Gastrocnemius medialis (tissue), 4 donors: Measurements from ENCODE around the gene NRDC. TPM values are rescaled to one million over a fixed set of nuclear protein-coding genes. Genes with fewer than 3 reads are reported as not detected.

Experiments used
- ATAC-seq, 2 donors: fragments of 150-250 bp; one replicate each; pipeline ENCODE4 v1.9.1; 2016
- DNase-seq, 2 donors: peaks; one replicate each; pipeline ENCODE4 v3.0.0-alpha.2; 2019
- H3K27ac ChIP-seq, 4 donors: fragments of 200-600 bp; sonication (generic); 1 replicate in 1 of 4; 2 replicates in 3 of 4; pipeline ENCODE4 v1.5.1; 2016 to 2018; ENCODE audit warnings: mild to moderate bottlenecking in 2 of 4, moderate library complexity in 1 of 4
- H3K27me3 ChIP-seq, 3 donors: fragments of 200-600 bp; sonication (generic) in 2 of 3; 1 replicate in 1 of 3; 2 replicates in 2 of 3; pipeline versions ENCODE4 v1.5.1 to v1.6.0; 2016 to 2019; ENCODE audit warnings: mild to moderate bottlenecking in 1 of 3, moderate library complexity in 1 of 3
- H3K36me3 ChIP-seq, 2 donors: fragments of 200-600 bp; sonication (generic) in 1 of 2; one replicate each; pipeline ENCODE4 v1.5.1; 2017 to 2018
- H3K4me1 ChIP-seq, 2 donors: fragments of 200-600 bp; sonication (generic) in 1 of 2; one replicate each; pipeline ENCODE4 v1.5.1; 2016 to 2017; ENCODE audit warnings: mild to moderate bottlenecking in 2 of 2
- H3K4me3 ChIP-seq, 4 donors: fragments of 200-600 bp; sonication (generic) in 3 of 4; 1 replicate in 1 of 4; 2 replicates in 3 of 4; pipeline ENCODE4 v1.5.1; 2016 to 2019; ENCODE audit warnings: mild to moderate bottlenecking in 2 of 4
- H3K9me3 ChIP-seq, 3 donors: fragments of 200-600 bp; sonication (generic) in 2 of 3; 1 replicate in 1 of 3; 2 replicates in 2 of 3; pipeline ENCODE4 v1.5.1; 2016 to 2019
- CTCF ChIP-seq, 5 experiments: fragments of 450-650 bp in 3 of 5; fragments of 200-600 bp in 2 of 5; sonication (generic) in 2 of 5; IDR thresholded peaks in 4 of 5; conservative IDR thresholded peaks in 1 of 5; 1 replicate in 4 of 5; 2 replicates in 1 of 5; pipeline ENCODE4 v1.5.1; 2016 to 2019; ENCODE audit warnings: antibody characterized with exemption in 5 of 5, mild to moderate bottlenecking in 3 of 5, moderate library complexity in 3 of 5
- POLR2A ChIP-seq, 2 donors: fragments of 450-650 bp; IDR thresholded peaks; one replicate each; pipeline ENCODE4 v1.6.1; 2017; ENCODE audit warnings: antibody characterized with exemption in 2 of 2, mild to moderate bottlenecking in 2 of 2, moderate library complexity in 2 of 2
- in situ Hi-C, 4 donors: fragments of 200-750 bp; cut with MboI; loops; one replicate each; pipeline versions ENCODE4 v1.15.0 to v1.8.0; 2017; ENCODE audit warnings: low sequenced_read_pairs in 4 of 4
- intact Hi-C: fragments of 100-400 bp; cut with DNase I; formaldehyde crosslinking; loops from one replicate; pipeline ENCODE4 v1.15.1; 2023; ENCODE audit warnings: low total_unique reads
- total RNA-seq, 4 donors: library from RNA; depleted of rRNA; stranded (reverse); fragments of >200 nt; gene quantifications; one replicate each; pipeline versions ENCODE4 v1.1.0 to v1.2.3, GENCODE V29; 2016

NRDC gene
- total RNA-seq, 4 donors from 2014 or later: 180 to 270 (median 239) TPM

- Histone ChIP-seq H3K4me1 (peaks cover 37 to 52% of the 10 kb centered on the region in 2 donors), H3K4me3 (no peak overlapping the region), H3K9me3 (no peaks in the 10 kb centered on the region), H3K27ac (peak overlapping the region in 1 of 4 donors; percentile 12), H3K36me3 (no peaks in the 10 kb centered on the region), H3K27me3 (no peaks in the 10 kb centered on the region)
- in situ Hi-C loops: no loop called here
- TF ChIP-seq POLR2A (IDR thresholded peaks at IDR 0.05): no peak
- TF ChIP-seq CTCF (IDR thresholded peaks at IDR 0.05 in 4 of 5, conservative IDR thresholded peaks at IDR 0.05 in 1 of 5): no peak
- DNase-seq: no peak
- intact Hi-C loops: no loop called here
- no peak for ATAC-seq
These were observed 10.9 kb downstream of the NRDC start for GRCh38 chr1:51867479-51868232.

GRCh38 chr1:51863384-51863783 lies 15.1 kb downstream of the NRDC start:
- Histone ChIP-seq H3K4me1 (peaks cover 38 to 46% of the 10 kb centered on the region in 2 donors), H3K4me3 (no peak overlapping the region), H3K36me3 (no peaks in the 10 kb centered on the region), H3K27ac (no peak overlapping the region), H3K9me3 (no peaks in the 10 kb centered on the region), H3K27me3 (no peaks in the 10 kb centered on the region)
- ATAC-seq (no peak), DNase-seq (no peak)
- in situ Hi-C loops (no loop called here), intact Hi-C loops (no loop called here)
- no peak for TF ChIP-seq POLR2A (IDR thresholded peaks at IDR 0.05)
- TF ChIP-seq CTCF (IDR thresholded peaks at IDR 0.05 in 4 of 5, conservative IDR thresholded peaks at IDR 0.05 in 1 of 5): no peak

- TF ChIP-seq CTCF (IDR thresholded peaks at IDR 0.05 in 4 of 5, conservative IDR thresholded peaks at IDR 0.05 in 1 of 5) (no peak), POLR2A (IDR thresholded peaks at IDR 0.05) (no peak)
- intact Hi-C loops (no loop called here), in situ Hi-C loops (no loop called here)
- Histone ChIP-seq H3K36me3 (no peaks in the 10 kb centered on the region), H3K27me3 (no peaks in the 10 kb centered on the region), H3K27ac (no peak overlapping the region), H3K4me3 (no peak overlapping the region), H3K4me1 (peaks cover 33 to 38% of the 10 kb centered on the region in 2 donors), H3K9me3 (no peaks in the 10 kb centered on the region)
- ATAC-seq (no peak), DNase-seq (no peak)
These were observed 16.9 kb downstream of the NRDC start for GRCh38 chr1:51861669-51862068.

GRCh38 chr1:51859735-51860134 lies 18.8 kb downstream of the NRDC start:
- H3K27ac ChIP-seq: peak overlapping the region in 2 of 4 donors; percentile 36 to 49
- in situ Hi-C loops (no loop called here), intact Hi-C loops (no loop called here)
- no peaks in the 10 kb centered on the region for H3K36me3 ChIP-seq
- H3K27me3 ChIP-seq: no peaks in the 10 kb centered on the region
- no peak for ATAC-seq
- TF ChIP-seq CTCF (IDR thresholded peaks at IDR 0.05 in 4 of 5, conservative IDR thresholded peaks at IDR 0.05 in 1 of 5) (no peak), POLR2A (IDR thresholded peaks at IDR 0.05) (no peak)
- no peak for DNase-seq
- no peaks in the 10 kb centered on the region for H3K9me3 ChIP-seq
- no peak overlapping the region for H3K4me3 ChIP-seq
- peaks cover 20 to 27% of the 10 kb centered on the region in 2 donors for H3K4me1 ChIP-seq
